Cardiac muscle cell (in vitro differentiated cells and primary cell): ENCODE results near the gene TSPAN16. TPM values are rescaled to one million over a fixed set of nuclear protein-coding genes. Genes with fewer than 3 reads are reported as not detected.

Experiments used
- DNase-seq, 2 donors: peaks; one replicate each; pipeline versions ENCODE4 v3.0.0 to v3.0.0-alpha.2; 2010 to 2017; ENCODE audit warnings: low read depth in 1 of 2, low spot score in 1 of 2
- H3K27ac ChIP-seq: fragments of 200-600 bp; sonication (generic); 2 replicates; pipeline ENCODE4 v1.5.1; 2016
- H3K27me3 ChIP-seq: fragments of 200-600 bp; sonication (generic); 2 replicates; pipeline ENCODE4 v1.6.0; 2016; ENCODE audit warnings: control low read depth
- H3K36me3 ChIP-seq: fragments of 200-600 bp; sonication (generic); 2 replicates; pipeline ENCODE4 v1.5.1; 2016; ENCODE audit warnings: control low read depth
- H3K4me1 ChIP-seq: fragments of 200-600 bp; sonication (generic); 2 replicates; pipeline ENCODE4 v1.8.1; 2017; ENCODE audit warnings: low read depth, mild to moderate bottlenecking, mixed run types
- H3K4me3 ChIP-seq: fragments of 200-600 bp; sonication (generic); 2 replicates; pipeline ENCODE4 v1.5.1; 2016; ENCODE audit warnings: mild to moderate bottlenecking
- H3K9me3 ChIP-seq: fragments of 200-600 bp; sonication (generic); 2 replicates; pipeline ENCODE4 v1.5.1; 2017; ENCODE audit warnings: low read depth, mild to moderate bottlenecking, control low read depth
- polyA plus RNA-seq: library from polyadenylated mRNA; unstranded; fragments of >200 nt; fragmentation: Nextera tagmentation; extraction: Ambion mirVana; gene quantifications from 2 replicates; pipeline ENCODE4 v1.2.1, GENCODE V29; 2016
- total RNA-seq: library from RNA; depleted of rRNA; stranded (reverse); fragments of >200 nt; gene quantifications from 2 replicates; pipeline ENCODE4 v1.2.3, GENCODE V29; 2016
- TF ChIP-seq, protein P1 (sequence below): IDR thresholded peaks from 2 replicates; pipeline ENCODE4 v1.5.1; 2012; ENCODE audit warnings: low read depth, mild to moderate bottlenecking, low read length

Gene TSPAN16
- total and polyA plus RNA-seq, 2 experiments from 2014 or later, result not detected

DNA sequence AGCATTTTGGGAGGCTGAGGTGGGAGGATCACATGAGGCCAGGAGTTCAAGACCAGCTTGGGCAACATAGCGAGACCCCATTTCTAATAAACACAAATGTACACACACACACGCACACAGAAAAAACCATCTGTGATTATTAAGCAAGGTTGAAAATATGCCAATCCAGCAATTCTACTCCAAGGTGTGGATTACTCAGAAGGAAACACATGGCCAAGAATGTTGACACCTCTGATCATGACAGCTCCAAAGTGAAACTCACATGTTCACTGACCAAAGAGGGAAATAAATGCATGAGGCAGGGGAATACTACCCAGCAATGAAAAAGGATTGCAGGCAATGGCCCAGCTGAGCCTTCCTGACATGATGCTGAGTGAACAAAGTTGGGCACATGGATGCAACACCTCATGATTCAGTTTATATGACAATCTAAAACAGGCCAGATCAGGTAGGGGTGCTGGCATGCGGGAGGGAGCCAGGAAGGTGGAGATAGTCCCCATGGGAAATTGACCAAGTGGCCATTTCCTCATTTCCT is 38.0 kb upstream of the TSPAN16 start:
- no peaks in the 10 kb centered on the region for H3K27me3 ChIP-seq
- TF ChIP-seq, protein P1, sequence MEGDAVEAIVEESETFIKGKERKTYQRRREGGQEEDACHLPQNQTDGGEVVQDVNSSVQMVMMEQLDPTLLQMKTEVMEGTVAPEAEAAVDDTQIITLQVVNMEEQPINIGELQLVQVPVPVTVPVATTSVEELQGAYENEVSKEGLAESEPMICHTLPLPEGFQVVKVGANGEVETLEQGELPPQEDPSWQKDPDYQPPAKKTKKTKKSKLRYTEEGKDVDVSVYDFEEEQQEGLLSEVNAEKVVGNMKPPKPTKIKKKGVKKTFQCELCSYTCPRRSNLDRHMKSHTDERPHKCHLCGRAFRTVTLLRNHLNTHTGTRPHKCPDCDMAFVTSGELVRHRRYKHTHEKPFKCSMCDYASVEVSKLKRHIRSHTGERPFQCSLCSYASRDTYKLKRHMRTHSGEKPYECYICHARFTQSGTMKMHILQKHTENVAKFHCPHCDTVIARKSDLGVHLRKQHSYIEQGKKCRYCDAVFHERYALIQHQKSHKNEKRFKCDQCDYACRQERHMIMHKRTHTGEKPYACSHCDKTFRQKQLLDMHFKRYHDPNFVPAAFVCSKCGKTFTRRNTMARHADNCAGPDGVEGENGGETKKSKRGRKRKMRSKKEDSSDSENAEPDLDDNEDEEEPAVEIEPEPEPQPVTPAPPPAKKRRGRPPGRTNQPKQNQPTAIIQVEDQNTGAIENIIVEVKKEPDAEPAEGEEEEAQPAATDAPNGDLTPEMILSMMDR, result no peak
- H3K27ac ChIP-seq, result no peak overlapping the region
- H3K9me3 ChIP-seq, result no peaks in the 10 kb centered on the region
- peak in 1 of 2 donors; percentile 9 for DNase-seq
- no peaks in the 10 kb centered on the region for H3K4me1 ChIP-seq
- no peaks in the 10 kb centered on the region for H3K36me3 ChIP-seq
- no peak overlapping the region for H3K4me3 ChIP-seq

DNA sequence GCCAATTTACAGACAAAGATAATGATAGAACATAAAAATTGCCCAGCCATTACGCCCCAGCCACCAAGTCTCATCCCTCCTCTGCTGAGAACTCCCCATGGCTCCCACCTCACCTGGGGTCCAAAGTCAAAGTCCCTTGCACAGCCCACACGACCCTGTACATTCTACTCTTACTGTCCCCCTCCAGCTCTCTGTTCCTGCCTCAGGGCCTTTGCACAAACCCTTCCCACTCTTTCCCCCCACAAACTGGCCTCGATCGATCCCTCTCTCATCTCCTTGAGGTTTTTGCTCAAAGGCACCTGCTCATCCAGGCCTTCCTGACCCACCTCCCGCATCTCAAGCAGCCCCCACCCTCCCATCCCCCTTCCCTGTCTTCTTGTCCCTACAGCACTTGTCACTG is 35.0 kb upstream of the TSPAN16 start:
- Histone ChIP-seq H3K4me3 (no peak overlapping the region), H3K9me3 (no peaks in the 10 kb centered on the region)

DNA sequence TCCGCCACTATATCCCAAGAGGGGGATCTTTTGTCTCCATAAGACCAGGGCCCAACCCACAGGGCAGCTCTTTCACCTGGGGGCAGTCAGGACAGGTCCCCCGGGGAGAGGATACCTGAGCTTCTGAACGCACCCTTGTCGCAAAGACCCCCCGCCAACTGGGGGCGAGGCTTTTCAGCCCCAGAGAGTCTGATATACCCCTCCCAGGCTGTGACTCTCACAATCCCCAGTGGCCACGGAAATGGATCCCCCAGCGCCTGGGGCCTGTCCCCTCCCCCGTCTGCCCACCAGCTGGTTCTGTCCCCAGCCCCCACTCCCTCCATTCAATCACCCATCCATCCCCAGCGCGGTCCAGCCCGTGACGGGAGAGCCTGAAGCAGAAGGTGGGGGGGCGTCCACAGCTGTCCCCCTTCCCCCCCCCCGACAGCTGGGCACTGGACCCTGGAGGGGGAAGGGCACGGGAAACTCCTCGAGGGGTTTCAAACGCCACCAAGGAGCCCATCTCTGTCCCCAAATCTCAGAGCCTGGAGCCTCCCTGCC is 34.5 kb upstream of the TSPAN16 start:
- no peak for DNase-seq
- no peaks in the 10 kb centered on the region for H3K4me1 ChIP-seq
- TF ChIP-seq, protein P1, result no peak
- peak overlapping the region; percentile 100 for H3K4me3 ChIP-seq
- no peaks in the 10 kb centered on the region for H3K9me3 ChIP-seq
- no peaks in the 10 kb centered on the region for H3K36me3 ChIP-seq
- H3K27me3 ChIP-seq, result no peaks in the 10 kb centered on the region
- no peak overlapping the region for H3K27ac ChIP-seq

More for the DNA sequence above, 35.0 kb upstream of the TSPAN16 start:
- no peaks in the 10 kb centered on the region for H3K36me3 ChIP-seq
- no peaks in the 10 kb centered on the region for H3K27me3 ChIP-seq
- H3K4me1 ChIP-seq, result no peaks in the 10 kb centered on the region
- no peak for DNase-seq
- H3K27ac ChIP-seq, result no peak overlapping the region
- TF ChIP-seq, protein P1, result no peak

DNA sequence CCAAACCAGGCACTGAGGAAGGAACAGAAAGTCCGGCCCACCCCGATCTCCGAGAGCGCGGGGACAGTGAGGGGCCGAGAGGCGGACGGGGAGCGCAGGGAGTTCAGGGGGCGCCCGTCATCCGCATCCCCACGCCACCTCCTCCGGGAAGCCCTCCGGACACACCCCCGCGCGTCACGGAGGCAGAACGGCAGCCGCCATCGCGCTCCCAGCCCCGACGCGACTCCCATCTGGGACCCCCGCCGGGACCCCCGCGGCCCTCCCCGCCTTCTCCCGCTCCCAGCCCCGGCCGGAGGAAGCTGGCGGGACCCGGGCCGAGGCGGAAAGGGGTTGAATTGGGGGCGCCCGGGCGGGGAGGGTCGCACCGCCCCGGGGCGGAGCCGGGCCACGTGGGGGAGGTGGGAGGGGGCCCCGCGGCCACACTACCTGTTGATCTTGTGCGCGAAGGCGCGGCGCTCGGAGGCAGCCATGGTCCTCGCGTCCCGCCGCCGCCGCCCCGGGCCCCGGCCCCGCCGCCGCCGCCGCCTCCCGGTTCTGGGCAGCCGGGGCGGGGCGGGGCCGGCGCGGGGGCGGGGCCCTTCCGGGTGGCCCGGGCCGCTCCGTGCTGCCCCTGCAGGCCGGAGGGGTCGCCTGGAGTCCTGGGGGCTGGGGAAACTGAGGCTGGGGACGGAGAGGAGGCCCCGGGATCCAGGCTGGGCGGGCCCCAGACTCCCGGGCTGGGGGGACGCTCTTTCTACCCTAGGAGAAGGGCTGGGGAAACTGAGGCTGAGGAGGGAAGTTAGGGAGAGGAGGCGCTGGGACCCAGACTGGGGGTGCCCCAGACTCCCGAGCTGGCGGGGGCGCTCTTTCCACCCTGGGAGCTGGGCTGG is 33.8 kb upstream of the TSPAN16 start, which contains the start of gene DOCK6:
DOCK6 (minus strand) TSS at position 554 of the 869 bp plus-strand sequence; CDS start at position 470, 84 bp downstream.
- H3K36me3 ChIP-seq, result no peaks in the 10 kb centered on the region
- peak within 1 kb of the TSS; percentile 100 for H3K4me3 ChIP-seq
- no peak within 1 kb of the TSS for H3K27ac ChIP-seq
- no peaks in the 10 kb centered on the region for H3K9me3 ChIP-seq
- peak in 1 of 2 donors; percentile 49 for DNase-seq
- TF ChIP-seq, protein P1, result peak; percentile 41
- no peaks in the 10 kb centered on the region for H3K27me3 ChIP-seq
- no peaks in the 10 kb centered on the region for H3K4me1 ChIP-seq

DNA sequence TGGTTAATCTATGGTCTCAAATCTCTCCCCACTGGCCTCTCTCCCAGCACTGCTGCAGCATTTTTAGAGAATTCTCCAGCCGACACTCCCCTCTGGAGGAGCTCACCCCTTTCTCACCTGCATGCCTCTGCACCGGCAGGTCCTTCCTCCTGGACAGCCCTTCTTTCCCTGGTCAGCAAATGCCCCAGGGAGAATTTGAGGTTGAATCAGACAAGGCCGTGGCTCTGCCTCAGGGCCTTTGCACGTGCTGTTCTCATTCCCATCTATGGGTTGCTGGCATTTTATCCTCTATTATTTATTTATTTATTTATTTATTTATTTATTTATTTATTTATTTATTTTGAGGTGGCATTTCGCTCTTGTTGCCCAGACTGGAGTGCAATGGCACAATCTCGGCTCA is 32.2 kb upstream of the TSPAN16 start:
- Histone ChIP-seq H3K27ac (no peak overlapping the region), H3K9me3 (no peaks in the 10 kb centered on the region), H3K27me3 (no peaks in the 10 kb centered on the region), H3K36me3 (no peaks in the 10 kb centered on the region), H3K4me3 (no peak overlapping the region), H3K4me1 (no peaks in the 10 kb centered on the region)
- TF ChIP-seq, protein P1, result no peak
- no peak for DNase-seq
